Cardiac muscle cell (in vitro differentiated cells and primary cell): ENCODE results near the gene DDX10. TPM values are rescaled to one million over a fixed set of nuclear protein-coding genes. Genes with fewer than 3 reads are reported as not detected.

Experiments
- DNase-seq, 2 donors: peaks; one replicate each; pipeline versions ENCODE4 v3.0.0 to v3.0.0-alpha.2; 2010 to 2017; ENCODE audit warnings: low read depth in 1 of 2, low spot score in 1 of 2
- H3K27ac ChIP-seq: fragments of 200-600 bp; sonication (generic); 2 replicates; pipeline ENCODE4 v1.5.1; 2016
- H3K27me3 ChIP-seq: fragments of 200-600 bp; sonication (generic); 2 replicates; pipeline ENCODE4 v1.6.0; 2016; ENCODE audit warnings: control low read depth
- H3K36me3 ChIP-seq: fragments of 200-600 bp; sonication (generic); 2 replicates; pipeline ENCODE4 v1.5.1; 2016; ENCODE audit warnings: control low read depth
- H3K4me1 ChIP-seq: fragments of 200-600 bp; sonication (generic); 2 replicates; pipeline ENCODE4 v1.8.1; 2017; ENCODE audit warnings: low read depth, mild to moderate bottlenecking, mixed run types
- H3K4me3 ChIP-seq: fragments of 200-600 bp; sonication (generic); 2 replicates; pipeline ENCODE4 v1.5.1; 2016; ENCODE audit warnings: mild to moderate bottlenecking
- H3K9me3 ChIP-seq: fragments of 200-600 bp; sonication (generic); 2 replicates; pipeline ENCODE4 v1.5.1; 2017; ENCODE audit warnings: low read depth, mild to moderate bottlenecking, control low read depth
- polyA plus RNA-seq: library from polyadenylated mRNA; unstranded; fragments of >200 nt; fragmentation: Nextera tagmentation; extraction: Ambion mirVana; gene quantifications from 2 replicates; pipeline ENCODE4 v1.2.1, GENCODE V29; 2016
- total RNA-seq: library from RNA; depleted of rRNA; stranded (reverse); fragments of >200 nt; gene quantifications from 2 replicates; pipeline ENCODE4 v1.2.3, GENCODE V29; 2016
- TF ChIP-seq, protein P1 (sequence below): IDR thresholded peaks from 2 replicates; pipeline ENCODE4 v1.5.1; 2012; ENCODE audit warnings: low read depth, mild to moderate bottlenecking, low read length

Gene DDX10
- total RNA-seq = 17.9 and 19.2 TPM in 2 replicates
- 16.0 and 16.4 TPM in 2 replicates for polyA plus RNA-seq

DNA sequence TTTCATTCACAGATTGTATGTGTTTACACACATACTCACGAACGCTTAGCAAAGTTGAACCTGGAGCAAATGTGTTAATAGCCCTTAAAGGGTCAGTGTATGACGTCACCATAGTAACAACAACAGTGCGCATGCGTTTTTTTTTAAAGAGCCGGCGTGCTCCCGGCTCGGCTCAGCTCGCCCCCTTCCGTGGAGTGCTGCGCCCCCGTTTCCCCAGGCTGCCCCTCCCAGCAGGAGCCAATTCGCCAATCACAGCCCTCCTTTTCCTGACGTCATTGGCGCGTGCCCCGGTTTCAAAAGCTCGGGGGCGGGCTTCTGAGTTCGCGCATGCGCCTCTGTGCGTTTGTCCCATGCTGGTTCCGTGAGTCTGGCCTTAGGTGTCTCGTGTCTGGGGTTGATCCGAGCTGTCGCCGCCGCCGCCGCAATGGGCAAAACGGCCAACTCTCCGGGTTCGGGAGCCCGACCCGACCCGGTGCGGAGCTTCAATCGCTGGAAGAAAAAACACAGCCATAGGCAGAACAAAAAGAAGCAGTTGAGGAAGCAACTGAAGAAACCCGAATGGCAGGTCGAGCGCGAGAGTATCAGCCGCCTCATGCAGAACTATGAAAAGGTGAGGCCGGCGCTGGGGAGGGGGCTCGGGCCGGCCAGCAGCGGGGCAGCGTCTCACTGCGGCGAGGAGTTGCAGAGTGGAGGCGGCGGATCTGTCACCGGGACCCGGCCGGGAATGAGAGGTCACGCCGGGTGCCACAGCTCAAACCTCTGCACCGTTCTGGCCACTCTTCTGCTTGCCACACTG is at the start of gene DDX10:
TSS of gene DDX10 (plus strand) at position 340 of the 796 bp plus-strand sequence. CDS start at position 425, 85 bp downstream.
- Histone ChIP-seq H3K4me1 (peaks cover 4% of the 10 kb centered on the region), H3K36me3 (no peaks in the 10 kb centered on the region), H3K9me3 (no peaks in the 10 kb centered on the region), H3K4me3 (peak within 1 kb of the TSS; percentile 46), H3K27me3 (no peaks in the 10 kb centered on the region), H3K27ac (peak within 1 kb of the TSS; percentile 82)
- TF ChIP-seq, protein P1, sequence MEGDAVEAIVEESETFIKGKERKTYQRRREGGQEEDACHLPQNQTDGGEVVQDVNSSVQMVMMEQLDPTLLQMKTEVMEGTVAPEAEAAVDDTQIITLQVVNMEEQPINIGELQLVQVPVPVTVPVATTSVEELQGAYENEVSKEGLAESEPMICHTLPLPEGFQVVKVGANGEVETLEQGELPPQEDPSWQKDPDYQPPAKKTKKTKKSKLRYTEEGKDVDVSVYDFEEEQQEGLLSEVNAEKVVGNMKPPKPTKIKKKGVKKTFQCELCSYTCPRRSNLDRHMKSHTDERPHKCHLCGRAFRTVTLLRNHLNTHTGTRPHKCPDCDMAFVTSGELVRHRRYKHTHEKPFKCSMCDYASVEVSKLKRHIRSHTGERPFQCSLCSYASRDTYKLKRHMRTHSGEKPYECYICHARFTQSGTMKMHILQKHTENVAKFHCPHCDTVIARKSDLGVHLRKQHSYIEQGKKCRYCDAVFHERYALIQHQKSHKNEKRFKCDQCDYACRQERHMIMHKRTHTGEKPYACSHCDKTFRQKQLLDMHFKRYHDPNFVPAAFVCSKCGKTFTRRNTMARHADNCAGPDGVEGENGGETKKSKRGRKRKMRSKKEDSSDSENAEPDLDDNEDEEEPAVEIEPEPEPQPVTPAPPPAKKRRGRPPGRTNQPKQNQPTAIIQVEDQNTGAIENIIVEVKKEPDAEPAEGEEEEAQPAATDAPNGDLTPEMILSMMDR = no peak
- DNase-seq = peak; percentile 99

DNA sequence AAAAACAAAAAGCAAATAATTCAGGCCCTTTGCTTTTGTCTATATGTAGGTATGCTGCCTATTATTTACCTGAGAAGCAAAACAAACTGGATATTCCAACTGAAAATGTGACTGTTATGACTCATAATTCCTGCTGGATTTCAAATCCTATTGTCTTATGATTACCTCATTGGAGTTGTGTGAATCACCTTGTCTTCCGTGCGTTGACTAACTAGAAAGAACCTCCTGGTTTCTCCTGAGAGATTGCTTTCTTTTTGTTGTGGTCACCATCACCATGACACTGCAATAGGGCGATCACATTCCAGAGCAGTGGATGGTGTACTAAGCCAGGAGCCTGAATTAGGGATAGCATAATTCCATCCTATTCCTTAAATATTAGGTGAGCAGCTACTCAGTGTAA is 48.3 kb upstream of the DDX10 start:
- H3K27me3 ChIP-seq = no peaks in the 10 kb centered on the region
- no peaks in the 10 kb centered on the region for H3K36me3 ChIP-seq
- no peaks in the 10 kb centered on the region for H3K9me3 ChIP-seq
- no peak overlapping the region for H3K27ac ChIP-seq
- peaks cover 13% of the 10 kb centered on the region for H3K4me1 ChIP-seq
- no peak overlapping the region for H3K4me3 ChIP-seq
- TF ChIP-seq, protein P1 = no peak
- DNase-seq = peak in 1 of 2 donors; percentile 69

GRCh38 chr11:108617055-108617454 is 47.8 kb upstream of the DDX10 start:
- no peak for DNase-seq
- Histone ChIP-seq H3K4me3 (no peak overlapping the region), H3K27me3 (no peaks in the 10 kb centered on the region), H3K36me3 (no peaks in the 10 kb centered on the region), H3K4me1 (peaks cover 13% of the 10 kb centered on the region), H3K9me3 (no peaks in the 10 kb centered on the region), H3K27ac (no peak overlapping the region)
- TF ChIP-seq, protein P1 = no peak

GRCh38 chr11:108618529-108618928 is 46.3 kb upstream of the DDX10 start:
- no peak overlapping the region for H3K27ac ChIP-seq
- H3K9me3 ChIP-seq = no peaks in the 10 kb centered on the region
- DNase-seq = no peak
- no peaks in the 10 kb centered on the region for H3K36me3 ChIP-seq
- TF ChIP-seq, protein P1 = no peak
- H3K4me1 ChIP-seq = peaks cover 13% of the 10 kb centered on the region
- no peak overlapping the region for H3K4me3 ChIP-seq
- H3K27me3 ChIP-seq = no peaks in the 10 kb centered on the region

- no peak overlapping the region for H3K27ac ChIP-seq
- no peaks in the 10 kb centered on the region for H3K36me3 ChIP-seq
- no peak overlapping the region for H3K4me3 ChIP-seq
- peaks cover 13% of the 10 kb centered on the region for H3K4me1 ChIP-seq
- peak in 1 of 2 donors; percentile 33 for DNase-seq
- H3K27me3 ChIP-seq = no peaks in the 10 kb centered on the region
- H3K9me3 ChIP-seq = no peaks in the 10 kb centered on the region
- TF ChIP-seq, protein P1 = no peak
These were observed 43.7 kb upstream of the DDX10 start for GRCh38 chr11:108620958-108621772.
